NCI-H2171 treated with DMSO at 0.1 percent for 48 hours (cell line): ENCODE measurements around the gene LY9.

Experiments
- DNase-seq: peaks from one replicate; lab custom pipeline; 2025; lab: John Stamatoyannopoulos, UW

The LY9 gene

GRCh38 chr1:160801836-160802580 lies 6.0 kb downstream of the LY9 start:
- DNase-seq = no peak

- no peak for DNase-seq
Measured at GRCh38 chr1:160806109-160806665, 10.2 kb downstream of the LY9 start.

GRCh38 chr1:160806784-160807183 lies 10.8 kb downstream of the LY9 start:
- DNase-seq = no peak

- DNase-seq = no peak
Measured at GRCh38 chr1:160807247-160807646, 11.3 kb downstream of the LY9 start.

GRCh38 chr1:160807738-160808137 lies 11.8 kb downstream of the LY9 start:
- no peak for DNase-seq

GRCh38 chr1:160808289-160808688 lies 12.3 kb downstream of the LY9 start:
- DNase-seq = no peak

GRCh38 chr1:160810486-160810885 lies 14.5 kb downstream of the LY9 start:
- DNase-seq = no peak

GRCh38 chr1:160811147-160811546 lies 15.2 kb downstream of the LY9 start:
- no peak for DNase-seq

- DNase-seq = no peak
Measured at GRCh38 chr1:160813215-160813614, 17.2 kb downstream of the LY9 start.

- no peak for DNase-seq
Measured at GRCh38 chr1:160814316-160814715, 18.3 kb downstream of the LY9 start.

- no peak for DNase-seq
Measured at GRCh38 chr1:160814856-160815255, 18.9 kb downstream of the LY9 start.

GRCh38 chr1:160818207-160818937 lies 22.4 kb downstream of the LY9 start:
- no peak for DNase-seq

GRCh38 chr1:160819186-160819585 lies 23.2 kb downstream of the LY9 start:
- DNase-seq = no peak

- no peak for DNase-seq
Measured at GRCh38 chr1:160821627-160822026, 25.7 kb downstream of the LY9 start.

- no peak for DNase-seq
Measured at GRCh38 chr1:160823296-160823695, 27.3 kb downstream of the LY9 start.

GRCh38 chr1:160826546-160826945 lies 30.6 kb downstream of the LY9 start:
- no peak for DNase-seq

- no peak for DNase-seq
Measured at GRCh38 chr1:160827418-160827817, 31.4 kb downstream of the LY9 start.

GRCh38 chr1:160829766-160830165 lies 33.8 kb downstream of the LY9 start:
- DNase-seq = no peak

GRCh38 chr1:160830321-160831153 lies 34.6 kb downstream of the LY9 start:
- no peak for DNase-seq

GRCh38 chr1:160834945-160835565 lies 39.1 kb downstream of the LY9 start:
- DNase-seq = no peak

GRCh38 chr1:160835751-160836150 lies 39.8 kb downstream of the LY9 start:
- DNase-seq = no peak

- no peak for DNase-seq
Measured at GRCh38 chr1:160836561-160836960, 40.6 kb downstream of the LY9 start.
